Upper lobe of right lung (tissue), 1 donor: ENCODE data around the gene IL21. TPM values are rescaled to one million over a fixed set of nuclear protein-coding genes. Genes with fewer than 3 reads are reported as not detected.

Source experiments
- ATAC-seq: fragments of 200-7000 bp; cut with Tn5 transposase; one replicate; pipeline ENCODE4 v1.9.1; 2020; ENCODE audit warnings: mild to moderate bottlenecking, moderate library complexity
- DNase-seq: peaks from one replicate; pipeline ENCODE4 v3.0.0-alpha.2; 2020
- H3K27ac ChIP-seq: fragments of 200-600 bp; one replicate; pipeline ENCODE4 v1.8.0; 2022
- H3K27me3 ChIP-seq: fragments of 200-600 bp; one replicate; pipeline ENCODE4 v1.8.0; 2022; ENCODE audit warnings: mild to moderate bottlenecking
- H3K36me3 ChIP-seq: fragments of 200-600 bp; one replicate; pipeline ENCODE4 v1.8.0; 2022
- H3K4me1 ChIP-seq: fragments of 200-600 bp; one replicate; pipeline ENCODE4 v1.8.0; 2022
- H3K4me3 ChIP-seq: fragments of 200-600 bp; one replicate; pipeline ENCODE4 v1.8.0; 2022; ENCODE audit warnings: mild to moderate bottlenecking
- H3K9me3 ChIP-seq: fragments of 200-600 bp; one replicate; pipeline ENCODE4 v1.8.0; 2022
- CTCF ChIP-seq: fragments of 200-600 bp; IDR thresholded peaks from one replicate; pipeline ENCODE4 v1.8.0; 2022; ENCODE audit warnings: antibody characterized with exemption
- intact Hi-C: fragments of 100-400 bp; cut with DNase I; formaldehyde crosslinking; loops from one replicate; pipeline ENCODE4 v1.11.0; 2022
- total RNA-seq: library from RNA; stranded (reverse); fragmentation: NEBNext Ultra II Directional; extraction: Animal tissue kit (Norgen Biotek cat#: 25700); gene quantifications from one replicate; pipeline ENCODE4 v1.2.1, GENCODE V29; 2021
- donor health status: DM: no; HTN: yes; CAD: no; lungs with severe emphysema.

The IL21 gene
- total RNA-seq, 1 donor from 2014 or later, result not detected

DNA sequence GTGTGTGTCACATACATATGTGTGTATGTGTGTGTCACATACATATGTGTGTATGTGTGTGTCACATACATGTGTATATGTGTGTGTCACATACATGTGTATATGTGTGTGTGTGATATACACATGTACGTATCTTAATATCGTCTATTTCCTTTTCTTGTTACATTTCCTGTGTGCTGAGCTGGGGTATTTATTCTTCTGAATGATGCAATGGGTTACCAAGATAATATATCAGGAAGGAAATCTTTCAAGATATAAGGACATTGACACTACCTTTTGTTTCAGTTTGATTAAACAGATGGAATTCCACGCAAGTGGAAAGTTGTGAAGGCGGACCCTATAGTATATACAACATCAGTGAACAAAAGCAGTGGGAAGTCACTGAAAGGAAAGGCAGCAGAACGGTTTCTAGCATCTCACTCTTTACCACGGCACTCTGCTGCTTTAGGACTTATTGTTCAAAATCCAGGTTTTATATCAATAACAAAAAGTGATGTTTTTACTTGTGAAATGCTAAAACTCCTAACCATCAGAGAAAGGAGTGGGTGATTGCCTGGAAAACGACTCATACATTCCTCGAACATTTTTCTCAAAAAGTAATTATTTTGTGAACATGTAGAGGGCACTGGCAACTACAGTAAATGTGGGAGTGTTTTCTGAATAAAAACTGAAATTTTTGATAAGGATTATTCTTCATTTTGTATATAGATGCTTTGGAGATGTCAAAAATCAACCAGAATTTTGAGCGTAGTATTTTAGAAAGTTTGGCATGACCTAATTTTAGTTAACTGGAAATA lies 43.1 kb upstream of the IL21 start:
- no peak for TF ChIP-seq CTCF
- Histone ChIP-seq H3K4me3 (no peak overlapping the region), H3K36me3 (no peaks in the 10 kb centered on the region), H3K4me1 (peaks cover 5% of the 10 kb centered on the region), H3K9me3 (no peaks in the 10 kb centered on the region), H3K27me3 (no peaks in the 10 kb centered on the region), H3K27ac (no peak overlapping the region)
- DNase-seq (no peak), ATAC-seq (no peak)
- intact Hi-C loops, result no loop called here

DNA sequence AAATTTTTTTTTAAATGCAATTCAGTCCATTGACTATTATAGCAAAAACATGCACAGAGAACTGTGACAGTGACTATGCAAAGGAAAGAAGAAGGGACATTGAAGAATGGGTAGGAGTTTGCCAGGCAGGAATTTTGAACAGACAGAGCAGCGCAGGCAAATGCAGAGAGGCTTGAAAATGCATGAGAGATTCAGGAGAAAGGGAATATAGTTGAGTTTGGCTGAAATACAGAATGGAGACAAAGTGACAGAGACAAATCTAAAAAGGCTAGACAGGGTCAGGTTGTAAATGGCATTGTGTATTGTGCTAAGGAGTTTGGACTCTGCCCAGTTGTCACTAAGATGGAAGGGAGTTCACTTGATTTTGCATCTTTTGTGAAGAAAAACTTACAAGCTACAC lies 42.4 kb upstream of the IL21 start:
- H3K4me3 ChIP-seq, result no peak overlapping the region
- DNase-seq (no peak), ATAC-seq (no peak)
- no peaks in the 10 kb centered on the region for H3K9me3 ChIP-seq
- H3K27me3 ChIP-seq, result no peaks in the 10 kb centered on the region
- intact Hi-C loops, result no loop called here
- peaks cover 5% of the 10 kb centered on the region for H3K4me1 ChIP-seq
- no peak overlapping the region for H3K27ac ChIP-seq
- H3K36me3 ChIP-seq, result no peaks in the 10 kb centered on the region
- no peak for TF ChIP-seq CTCF

DNA sequence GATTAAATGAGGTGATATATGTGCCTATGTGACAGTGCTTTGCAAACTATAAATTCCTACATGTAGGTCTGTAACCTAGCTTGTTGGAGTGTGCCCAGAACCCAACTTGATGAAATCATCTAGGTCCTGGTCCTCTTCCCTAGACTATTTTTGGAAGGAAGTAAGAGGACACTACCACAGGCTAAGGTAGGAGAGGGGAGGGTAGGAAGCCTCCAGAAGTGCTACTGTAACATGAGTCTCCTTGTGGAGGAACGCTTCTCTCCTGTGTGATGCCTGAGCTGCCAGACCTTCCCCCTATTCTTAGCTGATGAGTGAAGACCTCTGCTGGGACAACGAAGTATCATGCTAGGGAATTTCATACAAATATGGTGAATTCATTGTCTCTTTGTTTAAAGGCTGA lies 41.8 kb upstream of the IL21 start:
- Histone ChIP-seq H3K27ac (no peak overlapping the region), H3K27me3 (no peaks in the 10 kb centered on the region), H3K36me3 (no peaks in the 10 kb centered on the region), H3K9me3 (no peaks in the 10 kb centered on the region), H3K4me1 (peaks cover 5% of the 10 kb centered on the region), H3K4me3 (no peak overlapping the region)
- TF ChIP-seq CTCF, result no peak
- intact Hi-C loops, result no loop called here
- DNase-seq (no peak), ATAC-seq (no peak)

DNA sequence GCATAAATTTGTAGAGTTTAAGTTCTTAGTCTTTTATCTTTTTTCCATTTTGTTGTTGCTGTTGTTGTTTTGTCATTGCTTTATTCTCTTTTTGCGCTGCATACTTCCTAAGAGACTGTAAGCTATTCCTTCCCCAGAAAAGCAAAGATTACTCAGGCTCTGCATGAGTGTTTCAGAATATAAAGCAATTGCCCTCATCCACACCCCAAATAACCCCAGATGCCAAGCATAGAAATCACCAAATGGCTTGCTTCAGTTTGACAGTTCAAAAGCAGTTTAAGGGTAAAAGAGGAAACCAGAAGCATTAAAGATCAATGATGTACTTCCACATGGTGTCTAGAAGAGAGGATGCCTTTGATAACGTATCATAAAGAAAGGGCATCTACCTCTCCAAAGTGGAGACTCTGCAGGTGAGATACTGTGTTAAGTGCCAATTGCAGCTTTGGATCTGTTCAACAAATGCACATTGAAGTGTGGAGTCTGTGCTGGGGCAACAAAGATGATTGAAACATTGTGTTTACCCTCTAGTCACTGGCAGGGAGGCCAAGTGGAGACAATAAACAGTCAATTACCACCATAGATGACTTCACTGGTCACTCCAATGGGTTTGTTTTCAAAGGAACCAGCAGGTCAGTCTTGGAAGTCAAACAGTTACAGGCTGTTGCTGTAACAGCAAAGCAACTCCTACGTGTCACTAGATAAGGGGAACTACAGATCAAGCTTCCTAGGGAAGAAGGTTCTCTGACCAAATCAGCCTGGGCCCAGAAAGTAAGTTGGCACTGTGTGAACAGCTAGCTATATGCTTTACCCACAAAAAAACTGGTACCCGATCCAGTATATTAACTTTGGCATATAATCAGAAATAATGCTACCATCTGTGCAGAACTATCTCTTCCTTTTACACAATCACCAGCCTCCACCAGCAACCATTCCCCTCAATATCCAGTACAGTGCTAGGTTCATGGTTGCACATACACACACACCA lies 40.6 kb upstream of the IL21 start:
- peak; percentile 56 for ATAC-seq

GRCh38 chr4:122658818-122659295 lies 38.0 kb upstream of the IL21 start:
- ATAC-seq, result no peak
- TF ChIP-seq CTCF, result no peak

More for the DNA sequence above, 40.6 kb upstream of the IL21 start:
- Histone ChIP-seq H3K4me3 (no peak overlapping the region), H3K27ac (no peak overlapping the region), H3K36me3 (no peaks in the 10 kb centered on the region), H3K9me3 (no peaks in the 10 kb centered on the region), H3K27me3 (no peaks in the 10 kb centered on the region), H3K4me1 (peaks cover 3% of the 10 kb centered on the region)
- no peak for DNase-seq
- intact Hi-C loops, result no loop called here
- TF ChIP-seq CTCF, result no peak

More at GRCh38 chr4:122658818-122659295, 38.0 kb upstream of the IL21 start:
- intact Hi-C loops, result no loop called here
- Histone ChIP-seq H3K27ac (no peak overlapping the region), H3K27me3 (no peaks in the 10 kb centered on the region), H3K4me1 (no peaks in the 10 kb centered on the region), H3K36me3 (no peaks in the 10 kb centered on the region), H3K4me3 (no peak overlapping the region), H3K9me3 (no peaks in the 10 kb centered on the region)
- DNase-seq, result no peak
